Ascending aorta (tissue), 2 donors: ENCODE results near the gene PIGC. TPM values are rescaled to one million over a fixed set of nuclear protein-coding genes. Genes with fewer than 3 reads are reported as not detected.

Source experiments
- DNase-seq, 2 donors: peaks; one replicate each; pipeline ENCODE4 v3.0.0-alpha.2; 2019; ENCODE audit warnings: low spot score in 2 of 2
- H3K27ac ChIP-seq, 2 donors: fragments of 200-600 bp; sonication (generic); one replicate each; pipeline ENCODE4 v1.5.1; 2016 to 2017; ENCODE audit warnings: mild to moderate bottlenecking in 1 of 2
- H3K27me3 ChIP-seq: fragments of 200-600 bp; sonication (generic); one replicate; pipeline ENCODE4 v1.5.1; 2017
- H3K36me3 ChIP-seq, 2 donors: fragments of 200-600 bp; sonication (generic); one replicate each; pipeline ENCODE4 v1.5.1; 2016
- H3K4me1 ChIP-seq, 2 donors: fragments of 200-600 bp; sonication (generic); one replicate each; pipeline ENCODE4 v1.5.1; 2016 to 2017; ENCODE audit warnings: mild to moderate bottlenecking in 1 of 2
- H3K4me3 ChIP-seq, 2 donors: fragments of 200-600 bp; sonication (generic); one replicate each; pipeline ENCODE4 v1.5.1; 2016 to 2017; ENCODE audit warnings: mild to moderate bottlenecking in 1 of 2
- H3K9me3 ChIP-seq, 2 donors: fragments of 200-600 bp; sonication (generic); one replicate each; pipeline ENCODE4 v1.5.1; 2016
- CTCF ChIP-seq, 3 experiments: fragments of 200-600 bp in 2 of 3; fragments of 450-650 bp in 1 of 3; sonication (generic) in 2 of 3; IDR thresholded peaks; one replicate each; pipeline ENCODE4 v1.5.1; 2016 to 2019; ENCODE audit warnings: antibody characterized with exemption in 3 of 3, mild to moderate bottlenecking in 1 of 3, moderate library complexity in 1 of 3
- intact Hi-C: fragments of 100-400 bp; cut with DNase I; formaldehyde crosslinking; loops from one replicate; pipeline ENCODE4 v1.15.1; 2023
- total RNA-seq: library from RNA; depleted of rRNA; stranded (reverse); fragments of >200 nt; gene quantifications from one replicate; pipeline ENCODE4 v1.1.0, GENCODE V29; 2016

Gene PIGC
- total RNA-seq, 1 donor from 2014 or later = 20.0 TPM

- no peak for DNase-seq
- Histone ChIP-seq H3K27me3 (no peaks in the 10 kb centered on the region), H3K9me3 (no peaks in the 10 kb centered on the region), H3K4me3 (no peak overlapping the region), H3K27ac (no peak overlapping the region), H3K36me3 (no peaks in the 10 kb centered on the region), H3K4me1 (no peaks in the 10 kb centered on the region)
- intact Hi-C loops = no loop called here
- no peak for TF ChIP-seq CTCF (IDR thresholded peaks at IDR 0.05)
Observed at GRCh38 chr1:172456344-172456769, 12.5 kb upstream of the PIGC start.

GRCh38 chr1:172455451-172455850 lies 11.6 kb upstream of the PIGC start:
- no peak for DNase-seq
- no peak for TF ChIP-seq CTCF (IDR thresholded peaks at IDR 0.05)
- Histone ChIP-seq H3K4me1 (no peaks in the 10 kb centered on the region), H3K27ac (no peak overlapping the region), H3K36me3 (no peaks in the 10 kb centered on the region), H3K9me3 (no peaks in the 10 kb centered on the region), H3K4me3 (no peak overlapping the region), H3K27me3 (no peaks in the 10 kb centered on the region)
- intact Hi-C loops = no loop called here

GRCh38 chr1:172453607-172454006 lies 9.7 kb upstream of the PIGC start:
- Histone ChIP-seq H3K27me3 (no peaks in the 10 kb centered on the region), H3K9me3 (no peaks in the 10 kb centered on the region), H3K4me1 (no peaks in the 10 kb centered on the region), H3K27ac (no peak overlapping the region), H3K36me3 (no peaks in the 10 kb centered on the region), H3K4me3 (no peak overlapping the region)
- TF ChIP-seq CTCF (IDR thresholded peaks at IDR 0.05) = no peak
- intact Hi-C loops = no loop called here
- DNase-seq = no peak

- intact Hi-C loops = no loop called here
- Histone ChIP-seq H3K9me3 (no peaks in the 10 kb centered on the region), H3K27me3 (no peaks in the 10 kb centered on the region), H3K36me3 (no peaks in the 10 kb centered on the region), H3K4me1 (no peaks in the 10 kb centered on the region), H3K27ac (no peak overlapping the region), H3K4me3 (no peak overlapping the region)
- TF ChIP-seq CTCF (IDR thresholded peaks at IDR 0.05) = no peak
- DNase-seq = no peak
Observed at GRCh38 chr1:172453153-172453545, 9.3 kb upstream of the PIGC start.

- intact Hi-C loops = no loop called here
- no peak for DNase-seq
- TF ChIP-seq CTCF (IDR thresholded peaks at IDR 0.05) = no peak
- H3K4me1 ChIP-seq = no peaks in the 10 kb centered on the region
- no peaks in the 10 kb centered on the region for H3K27me3 ChIP-seq
- no peaks in the 10 kb centered on the region for H3K36me3 ChIP-seq
- H3K27ac ChIP-seq = no peak overlapping the region
- no peaks in the 10 kb centered on the region for H3K9me3 ChIP-seq
- no peak overlapping the region for H3K4me3 ChIP-seq
Observed at GRCh38 chr1:172452536-172453152, 8.8 kb upstream of the PIGC start.

GRCh38 chr1:172451002-172451443 lies 7.2 kb upstream of the PIGC start:
- Histone ChIP-seq H3K36me3 (no peaks in the 10 kb centered on the region), H3K27ac (no peak overlapping the region), H3K9me3 (no peaks in the 10 kb centered on the region), H3K4me1 (no peaks in the 10 kb centered on the region), H3K27me3 (no peaks in the 10 kb centered on the region), H3K4me3 (no peak overlapping the region)
- no peak for TF ChIP-seq CTCF (IDR thresholded peaks at IDR 0.05)
- intact Hi-C loops = no loop called here
- DNase-seq = no peak
